GM23338 (cell line): ENCODE data around the gene ZNF225. TPM values are rescaled to one million over a fixed set of nuclear protein-coding genes. Genes with fewer than 3 reads are reported as not detected.

Experiments used
- ATAC-seq: fragments of 200-7000 bp; cut with Tn5 transposase; 3 replicates; pipeline ENCODE4 v1.9.1; 2020
- DNase-seq: peaks from one replicate; pipeline ENCODE4 v3.0.0-alpha.2; 2015; ENCODE audit warnings: low spot score
- H2AFZ ChIP-seq: fragments of 200-600 bp; sonication (generic); 2 replicates; pipeline ENCODE4 v1.8.0; 2016; ENCODE audit warnings: antibody characterized with exemption, mild to moderate bottlenecking, moderate library complexity
- H3F3A ChIP-seq: fragments of 200-600 bp; sonication (generic); replicated peaks from 2 replicates; pipeline ENCODE4 v1.8.0; 2017; ENCODE audit warnings: antibody characterized with exemption, mixed run types, low read depth
- H3K27ac ChIP-seq: fragments of 200-600 bp; sonication (generic); 2 replicates; pipeline ENCODE4 v1.6.1; 2016; ENCODE audit warnings: low read depth
- H3K27me3 ChIP-seq: fragments of 200-600 bp; sonication (generic); 2 replicates; pipeline ENCODE4 v1.8.0; 2016; ENCODE audit warnings: mild to moderate bottlenecking, mixed run types, moderate library complexity; ENCODE audit not compliant: insufficient read depth
- H3K36me3 ChIP-seq: fragments of 200-600 bp; sonication (generic); 2 replicates; pipeline ENCODE4 v1.8.0; 2016; ENCODE audit warnings: mild to moderate bottlenecking; ENCODE audit not compliant: insufficient read depth
- H3K4me1 ChIP-seq: fragments of 200-600 bp; sonication (generic); 2 replicates; pipeline ENCODE4 v1.8.0; 2016; ENCODE audit warnings: mild to moderate bottlenecking, moderate library complexity; ENCODE audit not compliant: insufficient read depth
- H3K4me2 ChIP-seq: fragments of 200-600 bp; sonication (generic); 2 replicates; pipeline ENCODE4 v1.7.1; 2017; ENCODE audit warnings: mixed run types
- H3K4me3 ChIP-seq: fragments of 200-600 bp; sonication (generic); 2 replicates; pipeline ENCODE4 v1.6.1; 2016; ENCODE audit warnings: mixed run types
- H3K79me2 ChIP-seq: fragments of 200-600 bp; sonication (generic); replicated peaks from 2 replicates; pipeline ENCODE4 v1.8.0; 2017; ENCODE audit warnings: mild to moderate bottlenecking; ENCODE audit not compliant: insufficient read depth
- H3K9me2 ChIP-seq: fragments of 200-600 bp; sonication (generic); 2 replicates; pipeline ENCODE4 v1.8.0; 2017; ENCODE audit not compliant: insufficient read depth
- H4K20me1 ChIP-seq: fragments of 200-600 bp; sonication (generic); replicated peaks from 2 replicates; pipeline ENCODE4 v1.8.0; 2017; ENCODE audit warnings: mild to moderate bottlenecking; ENCODE audit not compliant: insufficient read depth
- H3K27ac Mint-ChIP-seq: 2 replicates; pipeline ENCODE4 v1.8.0; 2020; ENCODE audit warnings: inconsistent platforms, mild to moderate bottlenecking, moderate library complexity, mixed read lengths
- H3K27me3 Mint-ChIP-seq: 3 replicates; pipeline ENCODE4 v1.8.0; 2022; ENCODE audit warnings: low read depth, mild to moderate bottlenecking, moderate library complexity, mixed read lengths, inconsistent platforms; ENCODE audit not compliant: insufficient read depth, poor library complexity
- H3K36me3 Mint-ChIP-seq: 3 replicates; pipeline ENCODE4 v1.8.0; 2021; ENCODE audit warnings: low read depth, mild to moderate bottlenecking, inconsistent platforms, moderate library complexity, mixed read lengths
- H3K4me1 Mint-ChIP-seq: 3 replicates; pipeline ENCODE4 v1.8.0; 2020; ENCODE audit warnings: mild to moderate bottlenecking, inconsistent platforms, mixed read lengths
- H3K4me3 Mint-ChIP-seq: 3 replicates; pipeline ENCODE4 v1.8.0; 2021; ENCODE audit warnings: moderate library complexity, mild to moderate bottlenecking, inconsistent platforms, mixed read lengths
- H3K9me3 Mint-ChIP-seq: 3 replicates; pipeline ENCODE4 v1.8.0; 2020; ENCODE audit warnings: moderate library complexity, mild to moderate bottlenecking, inconsistent platforms, mixed read lengths
- CREB1 ChIP-seq: fragments of 250-450 bp; sonication (Bioruptor Pico); IDR thresholded peaks from 2 replicates; pipeline ENCODE4 v1.5.0; 2020; ENCODE audit warnings: low read depth, mild to moderate bottlenecking, moderate library complexity
- EZH2 ChIP-seq: fragments of 200-600 bp; sonication (generic); IDR thresholded peaks from one replicate; pipeline ENCODE4 v1.8.0; 2017; ENCODE audit warnings: antibody characterized with exemption, mild to moderate bottlenecking, low read depth; ENCODE audit not compliant: unreplicated experiment
- JUNB ChIP-seq: IDR thresholded peaks from one replicate; pipeline ENCODE4 v1.6.1; 2016; ENCODE audit warnings: antibody characterized with exemption; ENCODE audit not compliant: unreplicated experiment
- NANOG ChIP-seq: IDR thresholded peaks from 2 replicates; pipeline ENCODE4 v1.6.1; 2016; ENCODE audit warnings: antibody characterized with exemption, borderline replicate concordance
- POLR2AphosphoS5 ChIP-seq: IDR thresholded peaks from 2 replicates; pipeline ENCODE4 v1.6.1; 2016; ENCODE audit warnings: antibody characterized with exemption, low read depth
- STAT1 ChIP-seq: IDR thresholded peaks from one replicate; pipeline ENCODE4 v1.6.1; 2016; ENCODE audit warnings: antibody characterized with exemption; ENCODE audit not compliant: unreplicated experiment
- polyA plus RNA-seq: library from polyadenylated mRNA; unstranded; fragments of >200 nt; fragmentation: Nextera tagmentation; extraction: Ambion mirVana; gene quantifications from 2 replicates; pipeline ENCODE4 v1.2.1, GENCODE V29; 2016
- total RNA-seq: library from RNA; depleted of rRNA; stranded (reverse); fragments of >200 nt; shearing (Covaris generic); gene quantifications from 2 replicates; pipeline ENCODE4 v1.2.3, GENCODE V29; 2014
- TF ChIP-seq, protein P1 (sequence below): IDR thresholded peaks from 2 replicates; pipeline ENCODE4 v1.6.1; 2016; ENCODE audit warnings: antibody characterized with exemption
- TF ChIP-seq, protein P2 (sequence below): fragments of 250-450 bp; sonication (Bioruptor Pico); IDR thresholded peaks from 2 replicates; pipeline ENCODE4 v1.5.0; 2020; ENCODE audit warnings: mild to moderate bottlenecking, moderate library complexity
- TF ChIP-seq, protein P3 (sequence below): IDR thresholded peaks from one replicate; pipeline ENCODE4 v1.6.1; 2018; ENCODE audit warnings: antibody characterized with exemption; ENCODE audit not compliant: unreplicated experiment

Gene ZNF225
- total and polyA plus RNA-seq, 2 experiments from 2014 or later, result 1.8 to 4.8 TPM

DNA sequence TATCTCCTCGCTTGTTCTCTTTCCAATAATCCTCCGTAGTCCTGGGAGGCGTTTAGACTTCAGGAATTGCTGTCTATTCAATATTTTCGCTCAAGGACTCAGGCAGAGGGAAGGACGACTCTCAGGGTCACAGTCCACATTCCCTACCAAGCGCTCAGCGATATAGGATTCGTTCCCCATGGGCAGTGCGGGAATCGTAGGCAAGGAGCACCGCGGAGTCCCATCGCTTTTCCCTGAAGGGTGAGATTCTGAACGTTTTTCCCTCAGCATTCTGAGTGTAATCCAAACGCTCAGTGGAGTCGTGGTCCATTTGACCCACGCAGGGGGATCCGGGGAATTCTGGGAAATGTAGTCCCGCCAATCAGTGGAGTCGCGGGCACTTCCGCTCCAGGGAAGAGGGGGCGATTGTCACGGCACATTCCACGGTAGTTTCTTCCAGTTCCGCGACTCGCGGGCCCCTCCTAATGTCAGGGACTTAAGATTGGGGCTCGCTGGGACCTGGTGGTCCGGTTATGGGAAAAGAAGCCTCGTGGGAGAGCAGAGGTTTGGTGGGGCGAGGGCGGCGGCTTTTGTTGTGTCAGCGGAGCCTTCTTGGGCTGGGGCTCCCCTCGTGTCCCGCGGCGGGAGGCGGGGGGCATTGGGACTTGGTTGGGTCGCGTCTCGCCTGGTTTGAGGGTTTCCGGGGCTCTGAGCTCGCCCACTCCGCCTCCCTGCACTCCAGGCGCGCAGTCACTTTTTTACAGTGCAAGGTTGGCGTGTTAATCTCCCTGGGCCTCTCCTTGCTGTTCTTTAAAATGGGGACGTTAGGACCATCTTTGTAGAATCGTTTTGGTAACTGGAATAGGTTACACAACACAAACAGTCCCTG lies 28.2 kb downstream of the ZNF225 start, which contains the start of gene ZNF234:
ZNF234 (plus strand) TSS at position 364 of the 868 bp plus-strand sequence. CDS start 3,079 bp downstream, outside the sequence.
- no peak for TF ChIP-seq EZH2
- TF ChIP-seq POLR2AphosphoS5, result peak; percentile 66
- TF ChIP-seq, protein P1, sequence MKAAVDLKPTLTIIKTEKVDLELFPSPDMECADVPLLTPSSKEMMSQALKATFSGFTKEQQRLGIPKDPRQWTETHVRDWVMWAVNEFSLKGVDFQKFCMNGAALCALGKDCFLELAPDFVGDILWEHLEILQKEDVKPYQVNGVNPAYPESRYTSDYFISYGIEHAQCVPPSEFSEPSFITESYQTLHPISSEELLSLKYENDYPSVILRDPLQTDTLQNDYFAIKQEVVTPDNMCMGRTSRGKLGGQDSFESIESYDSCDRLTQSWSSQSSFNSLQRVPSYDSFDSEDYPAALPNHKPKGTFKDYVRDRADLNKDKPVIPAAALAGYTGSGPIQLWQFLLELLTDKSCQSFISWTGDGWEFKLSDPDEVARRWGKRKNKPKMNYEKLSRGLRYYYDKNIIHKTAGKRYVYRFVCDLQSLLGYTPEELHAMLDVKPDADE, result peak; percentile 84
- TF ChIP-seq NANOG, result no peak
- TF ChIP-seq CREB1, result no peak
- Histone ChIP-seq H3F3A (no peaks in the 10 kb centered on the region), H2AFZ (peak within 1 kb of the TSS; percentile 100), H3K36me3 (no peaks in the 10 kb centered on the region; the same call in 1 of the 2 replicates), H3K27me3 (no peaks in the 10 kb centered on the region), H3K4me2 (peak within 1 kb of the TSS; percentile 86), H3K9me2 (no peaks in the 10 kb centered on the region), H3K27ac (no peak within 1 kb of the TSS), H4K20me1 (no peaks in the 10 kb centered on the region), H3K4me3 (peak within 1 kb of the TSS; percentile 97), H3K79me2 (peaks cover 6% of the 10 kb centered on the region; the same call in 1 of the 2 replicates), H3K4me1 (peaks cover 4% of the 10 kb centered on the region; the same call in 1 of the 2 replicates)
- Mint-ChIP-seq H3K36me3 (peaks cover 12% of the 10 kb centered on the region; the same call in 2 of the 3 replicates), H3K27me3 (peaks cover 10% of the 10 kb centered on the region), H3K9me3 (no peaks in the 10 kb centered on the region), H3K27ac (peak within 1 kb of the TSS; percentile 11), H3K4me1 (peaks cover 7% of the 10 kb centered on the region; the same call in 2 of the 3 replicates), H3K4me3 (peak within 1 kb of the TSS; percentile 96)
- peak; percentile 94 for ATAC-seq
- DNase-seq, result peak; percentile 76

DNA sequence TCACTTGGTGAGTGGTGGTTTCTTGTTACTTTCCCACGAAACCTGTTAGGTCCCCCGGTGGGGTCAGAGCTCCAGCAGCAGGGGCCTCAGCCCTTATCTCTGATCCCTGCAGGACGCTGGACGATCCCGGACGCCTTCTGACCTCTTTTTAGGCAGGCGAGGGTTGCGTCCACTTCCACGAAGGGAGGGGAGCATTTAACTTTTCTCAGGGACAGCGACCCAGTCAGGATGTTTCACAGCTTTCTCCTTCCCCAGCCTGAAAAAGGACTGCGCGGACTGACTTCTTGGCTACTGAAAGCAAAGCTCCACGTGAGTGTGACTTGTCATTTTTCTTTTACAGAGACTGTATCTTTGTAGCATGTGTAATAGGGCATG lies 28.8 kb downstream of the ZNF225 start:
- Histone ChIP-seq H3K4me1 (peaks cover 4% of the 10 kb centered on the region; the same call in 1 of the 2 replicates), H4K20me1 (no peaks in the 10 kb centered on the region), H3K27ac (no peak overlapping the region), H3K4me2 (peak overlapping the region; percentile 86), H3K9me2 (no peaks in the 10 kb centered on the region), H3K27me3 (no peaks in the 10 kb centered on the region), H3K79me2 (peaks cover 6% of the 10 kb centered on the region; the same call in 1 of the 2 replicates), H3K36me3 (no peaks in the 10 kb centered on the region; the same call in 1 of the 2 replicates), H3K4me3 (peak overlapping the region; percentile 97), H2AFZ (peak overlapping the region; percentile 100), H3F3A (no peaks in the 10 kb centered on the region)
- H3K4me3 Mint-ChIP-seq, result peak overlapping the region; percentile 96
- H3K36me3 Mint-ChIP-seq, result peaks cover 12% of the 10 kb centered on the region; the same call in 2 of the 3 replicates
- H3K4me1 Mint-ChIP-seq, result peaks cover 7% of the 10 kb centered on the region; the same call in 2 of the 3 replicates
- no peak overlapping the region for H3K27ac Mint-ChIP-seq
- peak; percentile 23 for ATAC-seq
- H3K27me3 Mint-ChIP-seq, result peaks cover 10% of the 10 kb centered on the region
- H3K9me3 Mint-ChIP-seq, result no peaks in the 10 kb centered on the region
- no peak for DNase-seq
- TF ChIP-seq JUNB (no peak), CREB1 (no peak), STAT1 (no peak), POLR2AphosphoS5 (no peak)
- TF ChIP-seq, protein P2, sequence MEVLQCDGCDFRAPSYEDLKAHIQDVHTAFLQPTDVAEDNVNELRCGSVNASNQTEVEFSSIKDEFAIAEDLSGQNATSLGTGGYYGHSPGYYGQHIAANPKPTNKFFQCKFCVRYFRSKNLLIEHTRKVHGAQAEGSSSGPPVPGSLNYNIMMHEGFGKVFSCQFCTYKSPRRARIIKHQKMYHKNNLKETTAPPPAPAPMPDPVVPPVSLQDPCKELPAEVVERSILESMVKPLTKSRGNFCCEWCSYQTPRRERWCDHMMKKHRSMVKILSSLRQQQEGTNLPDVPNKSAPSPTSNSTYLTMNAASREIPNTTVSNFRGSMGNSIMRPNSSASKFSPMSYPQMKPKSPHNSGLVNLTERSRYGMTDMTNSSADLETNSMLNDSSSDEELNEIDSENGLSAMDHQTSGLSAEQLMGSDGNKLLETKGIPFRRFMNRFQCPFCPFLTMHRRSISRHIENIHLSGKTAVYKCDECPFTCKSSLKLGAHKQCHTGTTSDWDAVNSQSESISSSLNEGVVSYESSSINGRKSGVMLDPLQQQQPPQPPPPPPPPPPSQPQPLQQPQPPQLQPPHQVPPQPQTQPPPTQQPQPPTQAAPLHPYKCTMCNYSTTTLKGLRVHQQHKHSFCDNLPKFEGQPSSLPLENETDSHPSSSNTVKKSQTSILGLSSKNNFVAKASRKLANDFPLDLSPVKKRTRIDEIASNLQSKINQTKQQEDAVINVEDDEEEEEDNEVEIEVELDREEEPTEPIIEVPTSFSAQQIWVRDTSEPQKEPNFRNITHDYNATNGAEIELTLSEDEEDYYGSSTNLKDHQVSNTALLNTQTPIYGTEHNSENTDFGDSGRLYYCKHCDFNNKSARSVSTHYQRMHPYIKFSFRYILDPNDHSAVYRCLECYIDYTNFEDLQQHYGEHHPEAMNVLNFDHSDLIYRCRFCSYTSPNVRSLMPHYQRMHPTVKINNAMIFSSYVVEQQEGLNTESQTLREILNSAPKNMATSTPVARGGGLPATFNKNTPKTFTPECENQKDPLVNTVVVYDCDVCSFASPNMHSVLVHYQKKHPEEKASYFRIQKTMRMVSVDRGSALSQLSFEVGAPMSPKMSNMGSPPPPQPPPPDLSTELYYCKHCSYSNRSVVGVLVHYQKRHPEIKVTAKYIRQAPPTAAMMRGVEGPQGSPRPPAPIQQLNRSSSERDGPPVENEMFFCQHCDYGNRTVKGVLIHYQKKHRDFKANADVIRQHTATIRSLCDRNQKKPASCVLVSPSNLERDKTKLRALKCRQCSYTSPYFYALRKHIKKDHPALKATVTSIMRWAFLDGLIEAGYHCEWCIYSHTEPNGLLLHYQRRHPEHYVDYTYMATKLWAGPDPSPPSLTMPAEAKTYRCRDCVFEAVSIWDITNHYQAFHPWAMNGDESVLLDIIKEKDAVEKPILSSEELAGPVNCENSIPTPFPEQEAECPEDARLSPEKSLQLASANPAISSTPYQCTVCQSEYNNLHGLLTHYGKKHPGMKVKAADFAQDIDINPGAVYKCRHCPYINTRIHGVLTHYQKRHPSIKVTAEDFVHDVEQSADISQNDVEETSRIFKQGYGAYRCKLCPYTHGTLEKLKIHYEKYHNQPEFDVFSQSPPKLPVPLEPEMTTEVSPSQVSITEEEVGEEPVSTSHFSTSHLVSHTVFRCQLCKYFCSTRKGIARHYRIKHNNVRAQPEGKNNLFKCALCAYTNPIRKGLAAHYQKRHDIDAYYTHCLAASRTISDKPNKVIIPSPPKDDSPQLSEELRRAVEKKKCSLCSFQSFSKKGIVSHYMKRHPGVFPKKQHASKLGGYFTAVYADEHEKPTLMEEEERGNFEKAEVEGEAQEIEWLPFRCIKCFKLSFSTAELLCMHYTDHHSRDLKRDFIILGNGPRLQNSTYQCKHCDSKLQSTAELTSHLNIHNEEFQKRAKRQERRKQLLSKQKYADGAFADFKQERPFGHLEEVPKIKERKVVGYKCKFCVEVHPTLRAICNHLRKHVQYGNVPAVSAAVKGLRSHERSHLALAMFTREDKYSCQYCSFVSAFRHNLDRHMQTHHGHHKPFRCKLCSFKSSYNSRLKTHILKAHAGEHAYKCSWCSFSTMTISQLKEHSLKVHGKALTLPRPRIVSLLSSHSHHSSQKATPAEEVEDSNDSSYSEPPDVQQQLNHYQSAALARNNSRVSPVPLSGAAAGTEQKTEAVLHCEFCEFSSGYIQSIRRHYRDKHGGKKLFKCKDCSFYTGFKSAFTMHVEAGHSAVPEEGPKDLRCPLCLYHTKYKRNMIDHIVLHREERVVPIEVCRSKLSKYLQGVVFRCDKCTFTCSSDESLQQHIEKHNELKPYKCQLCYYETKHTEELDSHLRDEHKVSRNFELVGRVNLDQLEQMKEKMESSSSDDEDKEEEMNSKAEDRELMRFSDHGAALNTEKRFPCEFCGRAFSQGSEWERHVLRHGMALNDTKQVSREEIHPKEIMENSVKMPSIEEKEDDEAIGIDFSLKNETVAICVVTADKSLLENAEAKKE (CRISPR knock-in tag), result no peak
- TF ChIP-seq, protein P3, sequence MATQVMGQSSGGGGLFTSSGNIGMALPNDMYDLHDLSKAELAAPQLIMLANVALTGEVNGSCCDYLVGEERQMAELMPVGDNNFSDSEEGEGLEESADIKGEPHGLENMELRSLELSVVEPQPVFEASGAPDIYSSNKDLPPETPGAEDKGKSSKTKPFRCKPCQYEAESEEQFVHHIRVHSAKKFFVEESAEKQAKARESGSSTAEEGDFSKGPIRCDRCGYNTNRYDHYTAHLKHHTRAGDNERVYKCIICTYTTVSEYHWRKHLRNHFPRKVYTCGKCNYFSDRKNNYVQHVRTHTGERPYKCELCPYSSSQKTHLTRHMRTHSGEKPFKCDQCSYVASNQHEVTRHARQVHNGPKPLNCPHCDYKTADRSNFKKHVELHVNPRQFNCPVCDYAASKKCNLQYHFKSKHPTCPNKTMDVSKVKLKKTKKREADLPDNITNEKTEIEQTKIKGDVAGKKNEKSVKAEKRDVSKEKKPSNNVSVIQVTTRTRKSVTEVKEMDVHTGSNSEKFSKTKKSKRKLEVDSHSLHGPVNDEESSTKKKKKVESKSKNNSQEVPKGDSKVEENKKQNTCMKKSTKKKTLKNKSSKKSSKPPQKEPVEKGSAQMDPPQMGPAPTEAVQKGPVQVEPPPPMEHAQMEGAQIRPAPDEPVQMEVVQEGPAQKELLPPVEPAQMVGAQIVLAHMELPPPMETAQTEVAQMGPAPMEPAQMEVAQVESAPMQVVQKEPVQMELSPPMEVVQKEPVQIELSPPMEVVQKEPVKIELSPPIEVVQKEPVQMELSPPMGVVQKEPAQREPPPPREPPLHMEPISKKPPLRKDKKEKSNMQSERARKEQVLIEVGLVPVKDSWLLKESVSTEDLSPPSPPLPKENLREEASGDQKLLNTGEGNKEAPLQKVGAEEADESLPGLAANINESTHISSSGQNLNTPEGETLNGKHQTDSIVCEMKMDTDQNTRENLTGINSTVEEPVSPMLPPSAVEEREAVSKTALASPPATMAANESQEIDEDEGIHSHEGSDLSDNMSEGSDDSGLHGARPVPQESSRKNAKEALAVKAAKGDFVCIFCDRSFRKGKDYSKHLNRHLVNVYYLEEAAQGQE, result no peak
